ENCODE data around the gene TMCC3. TPM values are rescaled to one million over a fixed set of nuclear protein-coding genes. Genes with fewer than 3 reads are reported as not detected.

The TMCC3 gene
- total RNA-seq, 4 donors from 2014 or later: 11.2 to 18.1 (median 16.4) TPM

Other genes starting within 250 kb of the TMCC3 start
- 10 to 100 TPM in 3 of 4 donors, 1 to 10 TPM in 1; 8.5 to 18.4 (median 12.6) TPM for gene CEP83, start 190.7 kb downstream of the TMCC3 start, total RNA-seq

Measured in suprapubic skin (tissue), 4 donors.